Measurements from ENCODE around the gene FADS3. TPM values are rescaled to one million over a fixed set of nuclear protein-coding genes. Genes with fewer than 3 reads are reported as not detected.
A peak's percentile ranks its signal among the peaks of the same experiment; 100 is the strongest.

The FADS3 gene
- total RNA-seq, 4 donors from 2014 or later: 25.2 to 37.6 (median 31.2) TPM

GRCh38 chr11:61913699-61914395 lies 22.5 kb upstream of the FADS3 start:
- 77 to 84% methylated on average over 5 to 7 of the region's 8 CpGs for whole genome bisulfite sequencing, 2 donors
- no peak for TF ChIP-seq POLR2A (IDR thresholded peaks at IDR 0.05)
- no peak for TF ChIP-seq CTCF (IDR thresholded peaks at IDR 0.05)
- H3K36me3 ChIP-seq: no peaks in the 10 kb centered on the region
- intact Hi-C loops (cut with DNase I): no loop called here
- DNase-seq: no peak
- no peak overlapping the region for H3K27ac ChIP-seq
- no peaks in the 10 kb centered on the region for H3K27me3 ChIP-seq
- no peak overlapping the region for H3K4me3 ChIP-seq (replicated peaks in 1 of 3)
- H3K9me3 ChIP-seq: no peaks in the 10 kb centered on the region
- peaks cover 0 to 41% of the 10 kb centered on the region in 2 donors for H3K4me1 ChIP-seq

GRCh38 chr11:61912991-61913698 lies 21.8 kb upstream of the FADS3 start:
- Histone ChIP-seq H3K27ac (no peak overlapping the region), H3K4me3 (replicated peaks in 1 of 3) (no peak overlapping the region), H3K36me3 (no peaks in the 10 kb centered on the region), H3K27me3 (no peaks in the 10 kb centered on the region), H3K9me3 (no peaks in the 10 kb centered on the region), H3K4me1 (peaks cover 4 to 43% of the 10 kb centered on the region in 2 donors)
- intact Hi-C loops (cut with DNase I): no loop called here
- no peak for DNase-seq
- no peak for TF ChIP-seq CTCF (IDR thresholded peaks at IDR 0.05)
- TF ChIP-seq POLR2A (IDR thresholded peaks at IDR 0.05): no peak
- WGBS, 2 donors: 72 to 79% methylated on average over 16 to 18 of the region's 18 CpGs

- H3K4me1 ChIP-seq: peaks cover 4 to 37% of the 10 kb centered on the region in 2 donors
- H3K36me3 ChIP-seq: no peaks in the 10 kb centered on the region
- intact Hi-C loops (cut with DNase I): no loop called here
- H3K4me3 ChIP-seq (replicated peaks in 1 of 3): no peak overlapping the region
- peak in 1 of 2 donors; percentile 4 for DNase-seq
- no peak overlapping the region for H3K27ac ChIP-seq
- WGBS, 2 donors: 86 to 93% methylated on average over 6 of the region's 6 CpGs
- no peaks in the 10 kb centered on the region for H3K27me3 ChIP-seq
- H3K9me3 ChIP-seq: no peaks in the 10 kb centered on the region
- no peak for TF ChIP-seq POLR2A (IDR thresholded peaks at IDR 0.05)
- TF ChIP-seq CTCF (IDR thresholded peaks at IDR 0.05): no peak
Measured at GRCh38 chr11:61912530-61912898, 21.2 kb upstream of the FADS3 start.

- Histone ChIP-seq H3K36me3 (no peaks in the 10 kb centered on the region), H3K27ac (no peak overlapping the region), H3K27me3 (no peaks in the 10 kb centered on the region), H3K4me3 (replicated peaks in 1 of 3) (no peak overlapping the region), H3K4me1 (peaks cover 4 to 35% of the 10 kb centered on the region in 2 donors), H3K9me3 (no peaks in the 10 kb centered on the region)
- 80 to 86% methylated on average over 9 of the region's 17 CpGs for WGBS, 2 donors
- TF ChIP-seq POLR2A (IDR thresholded peaks at IDR 0.05): no peak
- intact Hi-C loops (cut with DNase I): no loop called here
- peak in 1 of 2 donors; percentile 2 for DNase-seq
Measured at GRCh38 chr11:61911701-61912529, 20.6 kb upstream of the FADS3 start.

- intact Hi-C loops (cut with DNase I): no loop called here
- peaks cover 4 to 28% of the 10 kb centered on the region in 2 donors for H3K4me1 ChIP-seq
- TF ChIP-seq POLR2A (IDR thresholded peaks at IDR 0.05) (no peak), CTCF (IDR thresholded peaks at IDR 0.05) (no peak)
- H3K36me3 ChIP-seq: peaks cover 0 to under 1% of the 10 kb centered on the region in 2 donors
- WGBS, 2 donors: 82% methylated on average over 6 to 7 of the region's 7 CpGs
- H3K4me3 ChIP-seq (replicated peaks in 1 of 3): no peak overlapping the region
- no peaks in the 10 kb centered on the region for H3K9me3 ChIP-seq
- no peaks in the 10 kb centered on the region for H3K27me3 ChIP-seq
- H3K27ac ChIP-seq: no peak overlapping the region
- DNase-seq: no peak
Measured at GRCh38 chr11:61911128-61911700, 19.9 kb upstream of the FADS3 start.
